Measurements from ENCODE around the gene WDR87. TPM values are rescaled to one million over a fixed set of nuclear protein-coding genes. Genes with fewer than 3 reads are reported as not detected.

Gene WDR87
- total and polyA plus RNA-seq, 2 of the 8 experiments (the other 6 are each of a cell fraction or from before 2014, with no cell fraction given), result not detected

DNA sequence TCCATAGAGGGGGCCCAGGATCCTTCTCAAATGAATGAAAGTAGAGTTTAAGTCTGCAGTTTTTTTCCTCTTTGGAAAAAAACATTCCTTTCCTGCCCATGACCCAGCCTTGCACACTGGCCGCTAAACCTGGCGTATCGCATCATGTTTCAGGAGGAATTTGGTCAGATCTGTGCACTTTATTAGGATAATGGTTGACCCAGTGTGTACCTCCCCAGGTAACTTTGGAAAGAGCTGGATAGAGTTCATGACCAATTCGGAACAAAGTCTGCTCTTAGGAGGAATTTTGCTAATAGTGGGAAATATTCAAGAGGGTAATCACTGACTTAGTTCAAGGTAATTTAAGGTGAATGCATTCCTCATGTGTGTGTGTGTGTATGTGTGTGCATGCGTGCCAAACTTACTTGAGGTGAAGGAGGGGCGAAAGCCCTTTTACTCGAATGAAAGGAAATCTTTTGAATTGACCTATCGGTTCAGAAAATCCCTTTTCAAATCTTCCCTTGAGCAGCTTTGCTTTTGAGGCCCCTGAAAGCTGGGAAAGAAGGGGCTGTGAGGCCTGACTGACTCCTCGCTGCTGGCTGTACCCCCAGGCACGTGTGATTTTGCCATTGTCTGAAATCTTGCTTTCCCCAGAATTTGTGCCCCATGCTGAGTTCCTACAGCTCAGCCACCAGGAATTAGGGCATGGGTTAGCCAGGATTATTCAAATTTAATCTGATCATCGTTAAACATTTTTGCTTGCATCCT, 47.0 kb upstream of the WDR87 start (continued):
- TF ChIP-seq CHD7 (IDR thresholded peaks at IDR 0.05; ENCODE audit: insufficient replicate concordance, low read length) (no peak), ASH2L (IDR thresholded peaks at IDR 0.05; ENCODE audit: low read length) (no peak), TEAD4 (IDR thresholded peaks at IDR 0.05; ENCODE audit: low read depth, low read length) (no peak), MAX (IDR thresholded peaks at IDR 0.05) (peak; percentile 63)
- TF ChIP-seq, protein P1, sequence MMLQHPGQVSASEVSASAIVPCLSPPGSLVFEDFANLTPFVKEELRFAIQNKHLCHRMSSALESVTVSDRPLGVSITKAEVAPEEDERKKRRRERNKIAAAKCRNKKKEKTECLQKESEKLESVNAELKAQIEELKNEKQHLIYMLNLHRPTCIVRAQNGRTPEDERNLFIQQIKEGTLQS (IDR thresholded peaks at IDR 0.05; ENCODE audit: insufficient read depth, low read depth, low read length), result no peak

Data from H1 (cell line).